Measurements from ENCODE around the gene CHRNG.

The CHRNG gene

GRCh38 chr2:232584238-232584637 is 44.7 kb downstream of the CHRNG start:
- DNase-seq = no peak

DNA sequence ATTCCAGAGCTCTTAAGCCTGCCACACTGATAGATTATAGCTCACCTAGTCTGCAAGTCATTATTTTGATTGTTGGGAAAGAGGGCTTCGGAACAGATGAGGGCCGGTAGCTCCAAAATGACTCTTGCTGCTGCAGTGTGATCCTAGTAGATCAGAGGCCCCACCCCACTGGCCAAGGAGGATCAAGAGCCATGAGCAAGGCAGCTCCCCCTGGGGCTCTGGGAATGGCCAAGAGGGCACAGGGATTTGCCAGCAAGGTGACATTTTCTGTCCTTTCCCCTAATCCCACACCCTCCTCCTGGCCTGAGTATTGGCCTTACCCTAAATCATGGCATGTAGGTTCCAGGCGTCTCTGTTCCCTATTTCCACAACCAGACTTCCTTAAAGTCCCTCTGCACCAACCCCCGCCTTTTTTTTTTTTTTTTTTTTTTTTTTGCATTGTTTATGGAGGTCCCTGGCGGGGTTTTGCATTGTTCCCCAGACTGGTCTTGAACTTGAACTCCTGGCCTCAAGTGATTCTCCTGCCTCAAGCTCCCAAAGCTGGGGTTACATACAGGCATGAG is 47.5 kb downstream of the CHRNG start:
- no peak for DNase-seq

DNA sequence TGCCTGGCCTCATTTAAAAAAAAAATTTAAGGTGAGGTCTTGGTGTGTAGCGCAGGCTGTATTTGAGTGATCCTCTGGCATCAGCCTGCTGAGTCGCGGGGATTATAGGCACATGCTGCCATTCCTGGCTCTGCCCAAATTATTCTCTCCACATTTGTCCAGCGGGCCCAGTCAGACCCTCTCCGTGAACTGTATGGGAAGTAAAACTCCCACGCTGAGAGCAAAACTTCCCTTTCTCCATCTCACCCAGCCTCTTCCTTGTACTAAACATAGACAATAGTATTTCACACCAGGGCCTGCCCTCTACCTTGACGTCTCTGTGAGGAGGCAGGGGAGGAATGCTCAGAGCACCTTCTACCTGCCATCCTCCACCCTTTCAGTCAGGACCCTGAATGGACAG is 48.0 kb downstream of the CHRNG start:
- DNase-seq = no peak

- DNase-seq = no peak
Measured at GRCh38 chr2:232588031-232588430, 48.5 kb downstream of the CHRNG start.

GRCh38 chr2:232588680-232589585 is 49.4 kb downstream of the CHRNG start:
- DNase-seq = peak; percentile 5

DNA sequence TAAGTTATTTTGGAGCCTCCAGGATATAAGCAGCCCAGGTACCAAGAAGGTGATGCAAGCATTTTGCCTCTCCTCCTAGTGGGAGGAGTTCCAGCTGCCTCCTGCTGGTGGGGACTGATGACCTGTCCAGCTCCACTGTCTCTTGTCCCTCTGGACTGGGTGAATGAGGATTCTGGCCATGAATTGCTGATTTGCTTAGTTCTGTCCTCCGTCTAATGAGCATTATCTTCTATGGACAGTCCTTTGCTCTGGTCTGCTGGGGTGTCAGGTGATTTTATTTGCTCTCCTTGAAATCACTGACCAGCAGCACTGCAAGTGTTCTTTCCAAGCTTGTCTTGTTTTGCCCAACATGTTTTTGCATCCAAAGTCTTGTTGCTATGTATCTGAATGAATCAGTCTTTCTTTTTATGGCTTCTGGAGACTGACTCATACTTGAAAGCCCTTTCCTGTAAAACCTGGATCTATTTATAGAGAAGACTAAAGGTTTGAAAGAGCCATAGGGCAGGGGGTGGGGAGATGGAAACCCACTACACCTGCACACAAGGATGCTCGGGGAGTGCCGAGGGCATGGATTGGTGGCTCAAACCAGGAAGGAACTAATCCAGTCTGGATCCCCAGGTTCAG is 53.4 kb downstream of the CHRNG start:
- no peak for DNase-seq

DNA sequence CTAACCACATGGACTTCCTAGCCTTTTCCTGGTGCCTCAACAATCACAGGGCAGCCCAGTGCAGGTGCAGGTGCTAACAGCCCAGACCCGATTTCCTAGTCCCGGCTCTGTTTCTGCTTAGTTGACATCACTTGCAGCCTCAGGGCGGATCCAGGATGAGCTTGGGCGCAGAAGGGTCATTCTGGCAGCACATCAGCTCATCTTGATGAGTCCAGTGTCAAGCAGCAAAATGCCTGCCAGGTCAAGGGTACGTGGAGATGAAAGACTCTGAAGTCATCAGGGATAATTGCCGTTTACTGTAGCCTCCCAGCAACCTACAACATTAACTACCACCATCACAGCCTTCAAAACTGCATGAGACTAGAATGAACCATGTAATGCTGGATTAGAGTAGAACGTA is 54.5 kb downstream of the CHRNG start:
- DNase-seq = no peak

Measured in NCI-H2029 treated with DMSO at 0.1 percent for 48 hours (cell line).